ENCODE measurements around the gene NRP2. TPM values are rescaled to one million over a fixed set of nuclear protein-coding genes. Genes with fewer than 3 reads are reported as not detected.

Gene NRP2
- total and polyA plus RNA-seq, 4 donors: 3.8 to 17.7 (median 12.2) TPM

GRCh38 chr2:205811387-205811786 is 129.1 kb downstream of the NRP2 start:
- Histone ChIP-seq H3K36me3 (ENCODE audit: control insufficient read depth in 4 of 4, insufficient read depth in 3 of 4, low read depth in 1 of 4, low read length in 3 of 4) (no peaks in the 10 kb centered on the region), H3K27ac (ENCODE audit: low read depth in 1 of 2, low read length in 2 of 2) (no peak overlapping the region), H3K27me3 (ENCODE audit: control insufficient read depth in 4 of 4, insufficient read depth in 4 of 4, low read length in 3 of 4) (no peaks in the 10 kb centered on the region), H3K9me3 (ENCODE audit: control insufficient read depth in 4 of 4, low read length in 3 of 4) (no peaks in the 10 kb centered on the region), H3K9ac (ENCODE audit: low read depth in 1 of 2, low read length in 2 of 2) (no peak overlapping the region), H3K4me3 (ENCODE audit: low read depth in 1 of 3, low read length in 3 of 3) (no peak overlapping the region), H3K4me1 (ENCODE audit: control insufficient read depth in 4 of 4, insufficient read depth in 4 of 4, low read length in 3 of 4) (peaks cover 0 to 8% (median 2%) of the 10 kb centered on the region in 4 donors)
- DNase-seq (ENCODE audit: low spot score): no peak
- WGBS: 93% methylated on average over 1 of the region's 1 CpG
- TF ChIP-seq FOXA1 (IDR thresholded peaks at IDR 0.05) (no peak), ATF3 (IDR thresholded peaks at IDR 0.05) (no peak), EGR1 (IDR thresholded peaks at IDR 0.05; ENCODE audit: low read depth in 2 of 2) (no peak), HNF4G (IDR thresholded peaks at IDR 0.05) (no peak), CTCF (IDR thresholded peaks at IDR 0.05; ENCODE audit: low read depth, low read length, missing input control) (no peak)

- Histone ChIP-seq H3K27me3 (ENCODE audit: control insufficient read depth in 4 of 4, insufficient read depth in 4 of 4, low read length in 3 of 4) (no peaks in the 10 kb centered on the region), H3K9ac (ENCODE audit: low read depth in 1 of 2, low read length in 2 of 2) (no peak overlapping the region), H3K27ac (ENCODE audit: low read depth in 1 of 2, low read length in 2 of 2) (no peak overlapping the region), H3K4me1 (ENCODE audit: control insufficient read depth in 4 of 4, insufficient read depth in 4 of 4, low read length in 3 of 4) (no peaks in the 10 kb centered on the region), H3K9me3 (ENCODE audit: control insufficient read depth in 4 of 4, low read length in 3 of 4) (no peaks in the 10 kb centered on the region), H3K4me3 (ENCODE audit: low read depth in 1 of 3, low read length in 3 of 3) (no peak overlapping the region), H3K36me3 (ENCODE audit: control insufficient read depth in 4 of 4, insufficient read depth in 3 of 4, low read depth in 1 of 4, low read length in 3 of 4) (no peaks in the 10 kb centered on the region)
- TF ChIP-seq REST (IDR thresholded peaks at IDR 0.05) (no peak), FOXA2 (IDR thresholded peaks at IDR 0.05) (no peak), MAX (IDR thresholded peaks at IDR 0.05) (no peak), ATF3 (IDR thresholded peaks at IDR 0.05) (no peak), GABPA (IDR thresholded peaks at IDR 0.05 in 1 of 2, conservative IDR thresholded peaks at IDR 0.05 in 1 of 2) (no peak), FOXA1 (IDR thresholded peaks at IDR 0.05) (no peak), EGR1 (IDR thresholded peaks at IDR 0.05; ENCODE audit: low read depth in 2 of 2) (no peak), HNF4G (IDR thresholded peaks at IDR 0.05) (no peak), TAF1 (conservative IDR thresholded peaks at IDR 0.05) (no peak), RXRA (IDR thresholded peaks at IDR 0.05) (no peak), JUND (IDR thresholded peaks at IDR 0.05) (no peak), NR2F2 (IDR thresholded peaks at IDR 0.05) (no peak), RAD21 (IDR thresholded peaks at IDR 0.05) (no peak), HNF4A (conservative IDR thresholded peaks at IDR 0.05) (no peak)
- WGBS: 61% methylated on average over 1 of the region's 1 CpG
- no peak for DNase-seq (ENCODE audit: low spot score)
These were observed 131.7 kb downstream of the NRP2 start for GRCh38 chr2:205814039-205814364.
